NCI-H2107 (cell line): Measurements from ENCODE around the gene LIPM.
"Not testable (repeated sequence)": the region's sequence is repeated elsewhere in the genome, so short reads cannot be mapped to it uniquely, and the experiment has no call there.

Experiments
- DNase-seq: peaks from one replicate; lab custom pipeline; 2025; lab: John Stamatoyannopoulos, UW

The LIPM gene

GRCh38 chr10:88800152-88801125 lies 2.1 kb upstream of the LIPM start:
- no peak for DNase-seq

- no peak for DNase-seq
Observed at GRCh38 chr10:88803641-88804040, 1.1 kb downstream of the LIPM start.

- no peak for DNase-seq
Observed at GRCh38 chr10:88804083-88804812, 1.7 kb downstream of the LIPM start.

- no peak for DNase-seq
Observed at GRCh38 chr10:88805361-88805760, 2.8 kb downstream of the LIPM start.

GRCh38 chr10:88805924-88806323 lies 3.4 kb downstream of the LIPM start:
- no peak for DNase-seq

- DNase-seq: no peak
Observed at GRCh38 chr10:88809621-88810020, 7.1 kb downstream of the LIPM start.

GRCh38 chr10:88810196-88810961 lies 7.8 kb downstream of the LIPM start:
- DNase-seq: no peak

- DNase-seq: no peak
Observed at GRCh38 chr10:88813200-88813599, 10.7 kb downstream of the LIPM start.

GRCh38 chr10:88819290-88819689 lies 16.8 kb downstream of the LIPM start:
- DNase-seq: no peak

GRCh38 chr10:88820748-88821401 lies 18.3 kb downstream of the LIPM start:
- DNase-seq: no peak

GRCh38 chr10:88826388-88826787 lies 23.9 kb downstream of the LIPM start:
- DNase-seq: no peak

- DNase-seq: no peak
Observed at GRCh38 chr10:88827671-88828070, 25.1 kb downstream of the LIPM start.

- DNase-seq: no peak
Observed at GRCh38 chr10:88828310-88828709, 25.8 kb downstream of the LIPM start.

GRCh38 chr10:88830643-88831268 lies 28.2 kb downstream of the LIPM start:
- no peak for DNase-seq

- no peak for DNase-seq
Observed at GRCh38 chr10:88831709-88832108, 29.2 kb downstream of the LIPM start.

- DNase-seq: no peak
Observed at GRCh38 chr10:88832376-88832775, 29.8 kb downstream of the LIPM start.

- DNase-seq: no peak
Observed at GRCh38 chr10:88833156-88833555, 30.6 kb downstream of the LIPM start.

GRCh38 chr10:88833723-88834122 lies 31.2 kb downstream of the LIPM start:
- no peak for DNase-seq

- DNase-seq: peak; percentile 27
Observed at GRCh38 chr10:88835096-88835909, 32.8 kb downstream of the LIPM start.

- DNase-seq: no peak
Observed at GRCh38 chr10:88835910-88836221, 33.3 kb downstream of the LIPM start.

GRCh38 chr10:88837632-88838031 lies 35.1 kb downstream of the LIPM start:
- not testable (repeated sequence) for DNase-seq
